Epithelial cell of proximal tubule (primary cell): ENCODE data around the gene NDRG3. TPM values are rescaled to one million over a fixed set of nuclear protein-coding genes. Genes with fewer than 3 reads are reported as not detected.

Experiments used
- DNase-seq: peaks from one replicate; pipeline ENCODE4 v3.0.0-alpha.2; 2011; ENCODE audit warnings: low read depth
- H3K4me3 ChIP-seq: 2 replicates; pipeline ENCODE4 v1.5.1; 2011; ENCODE audit warnings: low read depth, mild to moderate bottlenecking, low read length
- CTCF ChIP-seq: conservative IDR thresholded peaks from 2 replicates; pipeline ENCODE4 v1.5.1; 2012; ENCODE audit warnings: low read depth, mild to moderate bottlenecking, low read length
- total RNA-seq: library from RNA; depleted of rRNA; stranded (reverse); fragments of >200 nt; gene quantifications from 2 replicates; pipeline ENCODE4 v1.2.3, GENCODE V29; 2015

The NDRG3 gene
- total RNA-seq, 1 donor from 2014 or later = 16.7 TPM

DNA sequence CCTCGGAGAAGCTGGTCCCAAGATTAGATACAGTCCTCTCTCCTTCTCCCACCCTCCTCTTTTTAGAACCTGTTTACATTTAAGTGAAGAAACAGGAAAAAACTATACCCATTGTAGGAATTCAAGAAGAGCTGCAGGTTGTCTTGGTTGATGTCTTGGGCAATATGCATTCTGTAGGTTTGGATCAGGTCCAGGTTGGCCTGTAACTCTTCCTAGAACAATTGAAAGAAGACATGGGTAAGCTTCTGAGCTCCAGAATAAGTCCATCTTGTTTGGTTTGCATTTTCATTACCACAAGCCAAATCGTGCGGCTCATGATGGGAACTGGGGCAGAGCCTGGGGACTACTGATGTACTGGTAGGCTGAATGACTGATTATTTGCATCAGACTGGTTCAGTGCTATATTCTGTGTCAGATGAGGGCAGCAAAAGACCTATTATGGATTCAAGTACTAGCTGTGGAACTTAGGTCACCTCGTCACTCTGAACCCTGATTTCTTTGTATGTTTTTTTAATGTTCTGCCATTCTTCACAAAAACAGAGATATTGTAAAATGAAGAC is 79.6 kb downstream of the NDRG3 start:
- no peak overlapping the region for H3K4me3 ChIP-seq
- no peak for DNase-seq
- TF ChIP-seq CTCF = peak; percentile 3

DNA sequence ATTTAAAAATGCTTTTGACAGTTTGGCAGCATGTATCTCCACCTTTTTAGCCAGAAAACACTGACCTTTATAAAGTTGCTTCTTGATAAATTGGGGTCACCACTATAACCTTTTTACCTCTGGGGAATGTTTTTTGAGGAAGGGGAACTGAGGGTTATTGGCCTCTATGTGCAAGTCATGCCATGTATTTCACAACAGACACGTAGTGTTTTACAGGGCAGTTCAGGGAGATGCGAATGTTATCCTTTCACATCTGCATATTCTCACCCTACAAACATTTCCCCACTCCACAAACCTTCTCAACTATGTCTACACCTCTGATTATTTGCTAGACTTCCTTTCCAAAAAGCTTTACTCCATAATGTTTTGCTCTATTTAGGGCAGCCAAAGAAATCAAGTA is 82.9 kb downstream of the NDRG3 start:
- TF ChIP-seq CTCF = no peak
- H3K4me3 ChIP-seq = no peak overlapping the region
- no peak for DNase-seq

DNA sequence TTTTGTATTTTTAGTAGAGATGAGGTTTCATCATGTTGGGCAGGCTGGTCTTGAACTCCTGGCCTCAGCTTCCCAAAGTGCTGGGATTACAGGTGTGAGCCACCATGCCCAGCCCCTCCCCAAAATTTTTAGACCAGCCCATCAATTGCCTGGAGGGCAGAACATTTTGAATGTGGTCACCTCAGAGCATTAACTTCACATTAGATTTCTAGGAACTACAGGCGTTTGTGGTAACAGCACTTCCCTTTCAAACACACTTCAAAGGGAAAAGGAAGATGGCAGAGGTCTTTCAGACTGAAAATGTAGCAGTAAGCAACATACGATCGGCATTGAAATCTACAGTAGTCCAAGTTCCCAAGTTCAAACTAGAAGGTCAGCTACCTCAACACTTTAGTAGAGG is 87.6 kb downstream of the NDRG3 start:
- TF ChIP-seq CTCF = no peak
- no peak for DNase-seq
- no peak overlapping the region for H3K4me3 ChIP-seq

GRCh38 chr20:36656733-36657132 is 89.2 kb downstream of the NDRG3 start:
- H3K4me3 ChIP-seq = no peak overlapping the region
- no peak for TF ChIP-seq CTCF
- no peak for DNase-seq

- H3K4me3 ChIP-seq = no peak overlapping the region
- no peak for DNase-seq
- TF ChIP-seq CTCF = no peak
Observed at GRCh38 chr20:36655004-36655403, 90.9 kb downstream of the NDRG3 start.

- H3K4me3 ChIP-seq = no peak overlapping the region
- TF ChIP-seq CTCF = no peak
- DNase-seq = no peak
Observed at GRCh38 chr20:36654506-36654905, 91.4 kb downstream of the NDRG3 start.

DNA sequence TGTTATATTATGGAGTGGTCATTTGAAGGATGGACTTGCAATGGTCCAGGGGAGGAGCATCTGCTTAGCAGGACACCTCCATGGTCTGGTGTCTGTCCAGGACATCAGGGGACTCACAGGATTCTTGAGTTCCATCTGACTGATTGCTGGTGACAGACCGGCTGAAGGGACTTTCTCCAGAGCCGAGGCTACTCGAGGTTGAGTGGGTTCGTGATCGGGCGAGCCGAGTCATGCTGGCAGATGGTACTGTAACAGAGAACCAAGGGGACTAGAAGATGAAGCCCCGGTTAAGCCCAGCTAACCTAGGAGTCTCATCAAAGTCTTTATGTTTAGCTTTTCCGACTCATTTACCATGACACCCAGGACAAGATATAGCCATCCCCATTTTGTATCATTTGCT is 92.4 kb downstream of the NDRG3 start:
- no peak for DNase-seq
- TF ChIP-seq CTCF = no peak
- no peak overlapping the region for H3K4me3 ChIP-seq
